Measurements from ENCODE around the gene RCOR2.

RCOR2 gene

GRCh38 chr11:63879598-63880402 lies 37.2 kb downstream of the RCOR2 start:
- no peak overlapping the region for H3K4me3 ChIP-seq (replicated peaks; ENCODE audit: low read depth, low read length)
- TF ChIP-seq, protein P1, sequence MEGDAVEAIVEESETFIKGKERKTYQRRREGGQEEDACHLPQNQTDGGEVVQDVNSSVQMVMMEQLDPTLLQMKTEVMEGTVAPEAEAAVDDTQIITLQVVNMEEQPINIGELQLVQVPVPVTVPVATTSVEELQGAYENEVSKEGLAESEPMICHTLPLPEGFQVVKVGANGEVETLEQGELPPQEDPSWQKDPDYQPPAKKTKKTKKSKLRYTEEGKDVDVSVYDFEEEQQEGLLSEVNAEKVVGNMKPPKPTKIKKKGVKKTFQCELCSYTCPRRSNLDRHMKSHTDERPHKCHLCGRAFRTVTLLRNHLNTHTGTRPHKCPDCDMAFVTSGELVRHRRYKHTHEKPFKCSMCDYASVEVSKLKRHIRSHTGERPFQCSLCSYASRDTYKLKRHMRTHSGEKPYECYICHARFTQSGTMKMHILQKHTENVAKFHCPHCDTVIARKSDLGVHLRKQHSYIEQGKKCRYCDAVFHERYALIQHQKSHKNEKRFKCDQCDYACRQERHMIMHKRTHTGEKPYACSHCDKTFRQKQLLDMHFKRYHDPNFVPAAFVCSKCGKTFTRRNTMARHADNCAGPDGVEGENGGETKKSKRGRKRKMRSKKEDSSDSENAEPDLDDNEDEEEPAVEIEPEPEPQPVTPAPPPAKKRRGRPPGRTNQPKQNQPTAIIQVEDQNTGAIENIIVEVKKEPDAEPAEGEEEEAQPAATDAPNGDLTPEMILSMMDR (IDR thresholded peaks at IDR 0.05; ENCODE audit: low read length, missing control alignments): no peak
- peak; percentile 62 for DNase-seq (ENCODE audit: low read depth)

DNA sequence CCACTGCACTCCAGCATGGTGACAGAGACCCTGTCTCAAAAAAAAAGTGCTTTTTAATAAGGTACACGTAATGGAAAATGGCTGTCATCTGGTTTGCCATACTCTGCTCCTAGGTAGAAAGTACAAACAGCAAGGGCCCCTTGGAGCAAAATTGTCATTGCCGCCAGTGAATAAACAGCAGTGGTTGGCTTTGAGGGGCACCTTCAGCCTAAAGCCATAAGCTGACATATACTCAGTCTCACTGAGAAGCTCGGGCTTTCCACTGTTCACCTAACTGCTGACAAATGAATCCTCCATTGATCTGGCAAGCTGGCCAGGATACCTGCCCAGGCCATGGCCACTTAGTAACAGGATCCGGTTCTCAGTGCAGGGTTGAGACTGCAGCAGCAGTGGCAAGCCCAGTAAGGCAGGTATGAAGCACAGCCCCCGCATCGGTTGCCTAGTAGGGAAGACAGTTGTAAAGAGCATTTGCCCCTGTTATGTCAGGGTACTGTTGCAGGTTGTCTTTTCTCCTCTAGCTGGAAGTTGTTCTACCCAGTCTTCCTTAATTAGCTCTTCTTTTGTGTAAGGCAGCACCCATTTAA lies 39.2 kb downstream of the RCOR2 start:
- H3K4me3 ChIP-seq (replicated peaks; ENCODE audit: low read depth, low read length): no peak overlapping the region
- no peak for DNase-seq (ENCODE audit: low read depth)
- TF ChIP-seq, protein P1 (IDR thresholded peaks at IDR 0.05; ENCODE audit: low read length, missing control alignments): no peak

DNA sequence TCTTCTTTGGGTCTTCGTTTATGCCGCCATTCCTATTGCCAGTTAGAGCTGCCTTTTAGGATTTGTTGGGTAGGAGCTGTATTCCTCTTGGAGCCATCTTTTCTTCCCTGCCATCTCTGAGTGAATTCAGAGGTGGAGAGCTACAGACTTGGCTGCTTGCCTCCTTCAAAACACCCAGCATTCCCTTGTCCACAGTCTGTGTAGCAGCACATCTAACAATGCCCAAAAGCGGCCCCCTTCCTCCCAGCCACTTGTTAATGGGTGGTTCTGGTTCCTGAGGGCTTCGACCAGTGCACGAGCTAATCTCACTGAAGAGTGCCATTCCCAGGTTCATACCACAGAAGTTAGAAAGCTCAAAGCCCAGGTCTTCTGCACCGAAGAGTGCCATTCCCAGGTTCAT lies 40.3 kb downstream of the RCOR2 start:
- TF ChIP-seq, protein P1 (IDR thresholded peaks at IDR 0.05; ENCODE audit: low read length, missing control alignments): no peak
- DNase-seq (ENCODE audit: low read depth): no peak
- H3K4me3 ChIP-seq (replicated peaks; ENCODE audit: low read depth, low read length): no peak overlapping the region

GRCh38 chr11:63875506-63876065 lies 41.4 kb downstream of the RCOR2 start:
- TF ChIP-seq, protein P1 (IDR thresholded peaks at IDR 0.05; ENCODE audit: low read length, missing control alignments): no peak
- DNase-seq (ENCODE audit: low read depth): no peak
- H3K4me3 ChIP-seq (replicated peaks; ENCODE audit: low read depth, low read length): no peak overlapping the region

DNA sequence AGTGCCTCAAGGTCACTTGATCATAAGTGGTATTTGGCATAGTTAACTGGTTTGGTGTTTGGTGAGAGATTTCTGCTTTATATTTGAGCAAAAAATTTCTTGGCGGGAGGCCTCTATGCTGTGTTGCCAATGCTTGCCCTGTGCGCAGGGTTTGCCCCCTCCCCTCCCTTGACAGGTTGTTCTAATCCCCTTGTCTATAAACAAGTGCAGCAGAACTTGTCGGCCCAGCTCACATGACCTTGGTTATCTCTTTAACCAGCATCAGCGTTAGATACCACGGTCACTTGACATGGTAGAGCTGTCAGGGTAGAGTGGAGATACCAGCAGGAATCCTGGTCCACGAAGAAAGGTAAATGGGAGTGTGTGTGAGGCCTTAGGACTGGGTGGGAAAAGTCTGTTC lies 42.5 kb downstream of the RCOR2 start:
- H3K4me3 ChIP-seq (replicated peaks; ENCODE audit: low read depth, low read length): no peak overlapping the region
- no peak for DNase-seq (ENCODE audit: low read depth)
- TF ChIP-seq, protein P1 (IDR thresholded peaks at IDR 0.05; ENCODE audit: low read length, missing control alignments): no peak

DNA sequence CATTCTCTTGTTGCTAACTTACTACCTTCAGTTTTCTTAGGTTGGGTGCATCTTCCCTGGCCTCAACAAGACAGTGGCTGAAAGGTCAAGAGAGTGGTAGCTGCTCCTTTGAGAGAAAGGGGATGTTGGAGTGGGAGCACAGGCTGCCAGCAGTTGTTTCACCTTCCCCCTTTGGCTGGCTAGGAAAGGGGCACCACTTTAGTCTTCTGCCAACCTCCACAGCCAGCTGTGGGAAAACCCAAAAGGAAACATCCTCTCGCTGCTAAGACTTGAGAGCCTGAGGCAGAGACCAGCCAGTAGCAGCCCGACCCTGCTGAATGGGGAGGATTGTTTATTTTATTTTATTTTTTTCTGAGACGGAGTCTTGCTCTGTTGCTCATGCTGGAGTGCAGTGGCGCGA lies 43.7 kb downstream of the RCOR2 start:
- H3K4me3 ChIP-seq (replicated peaks; ENCODE audit: low read depth, low read length): no peak overlapping the region
- DNase-seq (ENCODE audit: low read depth): no peak
- TF ChIP-seq, protein P1 (IDR thresholded peaks at IDR 0.05; ENCODE audit: low read length, missing control alignments): no peak
